OCI-LY3 (cell line): Measurements from ENCODE around the gene C13orf42.
"Not testable (repeated sequence)": the region's sequence is repeated elsewhere in the genome, so short reads cannot be mapped to it uniquely, and the experiment has no call there.

Experiments
- H2AFZ ChIP-seq: fragments of 200-600, 300-600 bp; shearing (Covaris generic); 2 replicates; pipeline ENCODE4 v1.6.0; 2014; ENCODE audit warnings: antibody characterized with exemption, low read depth, low read length
- H3K27ac ChIP-seq: fragments of 200-600, 300-600 bp; sonication (generic); 2 replicates; pipeline ENCODE4 v1.5.1; 2014; ENCODE audit warnings: mild to moderate bottlenecking, low read length, moderate library complexity, mixed read lengths
- H3K27me3 ChIP-seq: fragments of 200-600, 300-600 bp; sonication (generic); 2 replicates; pipeline ENCODE4 v1.6.1; 2014; ENCODE audit warnings: low read depth, low read length, mixed read lengths
- H3K36me3 ChIP-seq: fragments of 200-600, 300-600 bp; sonication (generic); replicated peaks from 2 replicates; pipeline ENCODE3; 2014; ENCODE audit warnings: low read depth, low read length, mixed read lengths
- H3K4me1 ChIP-seq: fragments of 300-600, 200-600 bp; sonication (generic); 2 replicates; pipeline ENCODE4 v1.6.1; 2014; ENCODE audit warnings: low read length, mixed read lengths
- H3K4me2 ChIP-seq: fragments of 200-600, 300-600 bp; sonication (generic); 2 replicates; pipeline ENCODE4 v1.6.1; 2014; ENCODE audit warnings: low read length, mixed read lengths
- H3K4me3 ChIP-seq: fragments of 300-600, 200-600 bp; sonication (generic); 2 replicates; pipeline ENCODE4 v1.5.1; 2014; ENCODE audit warnings: antibody characterized with exemption, mild to moderate bottlenecking, low read length, moderate library complexity
- H3K79me2 ChIP-seq: fragments of 300-600, 200-600 bp; shearing (Covaris generic); 2 replicates; pipeline ENCODE4 v1.6.1; 2014; ENCODE audit warnings: mild to moderate bottlenecking, low read length, mixed read lengths
- H3K9ac ChIP-seq: fragments of 300-600, 200-600 bp; shearing (Covaris generic); 2 replicates; pipeline ENCODE4 v1.6.0; 2014; ENCODE audit warnings: mild to moderate bottlenecking, low read length, moderate library complexity
- H3K9me3 ChIP-seq: fragments of 200-600, 300-600 bp; shearing (Covaris generic); 2 replicates; pipeline ENCODE4 v1.6.1; 2014; ENCODE audit warnings: low read length, mixed read lengths; ENCODE audit not compliant: insufficient read depth
- H4K20me1 ChIP-seq: fragments of 200-600, 300-600 bp; sonication (generic); 2 replicates; pipeline ENCODE4 v1.6.1; 2016; ENCODE audit warnings: low read length, mixed read lengths; ENCODE audit not compliant: insufficient read depth
- EZH2phosphoT487 ChIP-seq: fragments of 200-600 bp; shearing (Covaris generic); IDR thresholded peaks from 2 replicates; pipeline ENCODE4 v1.6.1; 2018; ENCODE audit warnings: antibody characterized with exemption, mixed run types, low read depth
- TF ChIP-seq, protein P1 (sequence below): fragments of 200-600, 300-600 bp; sonication (generic); IDR thresholded peaks from 2 replicates; pipeline ENCODE4 v1.5.1; 2014; ENCODE audit warnings: antibody characterized with exemption, low read length, low read depth

C13orf42 gene

DNA sequence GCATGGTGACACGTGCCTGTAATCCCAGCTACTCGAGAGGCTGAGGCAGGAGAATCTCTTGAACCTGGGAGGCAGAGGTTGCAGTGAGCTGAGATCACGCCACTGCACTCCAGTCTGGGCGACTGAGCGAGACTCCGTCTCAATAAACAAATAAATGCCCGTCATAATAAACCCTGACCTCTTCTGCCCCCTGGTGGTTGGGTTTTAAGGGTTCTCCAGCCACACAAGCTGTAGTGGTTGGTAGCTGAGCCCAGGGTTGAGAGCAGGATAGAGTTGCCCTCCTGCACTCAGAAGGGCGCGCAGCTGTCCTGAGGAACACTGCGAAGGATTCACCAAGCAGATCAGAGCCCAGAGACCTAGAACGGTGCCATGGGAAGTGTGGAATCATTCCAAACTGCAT lies 9.8 kb upstream of the C13orf42 start:
- H3K79me2 ChIP-seq, H3K36me3 ChIP-seq, H2AFZ ChIP-seq, H3K27ac ChIP-seq, H3K9ac ChIP-seq, H3K9me3 ChIP-seq, H4K20me1 ChIP-seq: not testable (repeated sequence)
- Histone ChIP-seq H3K4me1 (peaks cover 31% of the 10 kb centered on the region), H3K27me3 (peaks cover 54% of the 10 kb centered on the region), H3K4me3 (peak overlapping the region; percentile 29), H3K4me2 (peak overlapping the region; percentile 43)
- TF ChIP-seq, protein P1, sequence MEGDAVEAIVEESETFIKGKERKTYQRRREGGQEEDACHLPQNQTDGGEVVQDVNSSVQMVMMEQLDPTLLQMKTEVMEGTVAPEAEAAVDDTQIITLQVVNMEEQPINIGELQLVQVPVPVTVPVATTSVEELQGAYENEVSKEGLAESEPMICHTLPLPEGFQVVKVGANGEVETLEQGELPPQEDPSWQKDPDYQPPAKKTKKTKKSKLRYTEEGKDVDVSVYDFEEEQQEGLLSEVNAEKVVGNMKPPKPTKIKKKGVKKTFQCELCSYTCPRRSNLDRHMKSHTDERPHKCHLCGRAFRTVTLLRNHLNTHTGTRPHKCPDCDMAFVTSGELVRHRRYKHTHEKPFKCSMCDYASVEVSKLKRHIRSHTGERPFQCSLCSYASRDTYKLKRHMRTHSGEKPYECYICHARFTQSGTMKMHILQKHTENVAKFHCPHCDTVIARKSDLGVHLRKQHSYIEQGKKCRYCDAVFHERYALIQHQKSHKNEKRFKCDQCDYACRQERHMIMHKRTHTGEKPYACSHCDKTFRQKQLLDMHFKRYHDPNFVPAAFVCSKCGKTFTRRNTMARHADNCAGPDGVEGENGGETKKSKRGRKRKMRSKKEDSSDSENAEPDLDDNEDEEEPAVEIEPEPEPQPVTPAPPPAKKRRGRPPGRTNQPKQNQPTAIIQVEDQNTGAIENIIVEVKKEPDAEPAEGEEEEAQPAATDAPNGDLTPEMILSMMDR = peak; percentile 63

GRCh38 chr13:51118809-51119431 lies 7.8 kb upstream of the C13orf42 start:
- peaks cover 8% of the 10 kb centered on the region for H3K9me3 ChIP-seq
- peaks cover 55% of the 10 kb centered on the region for H3K27me3 ChIP-seq
- no peak overlapping the region for H3K4me3 ChIP-seq
- no peak overlapping the region for H2AFZ ChIP-seq
- no peak overlapping the region for H3K9ac ChIP-seq
- no peak for TF ChIP-seq EZH2phosphoT487
- TF ChIP-seq, protein P1 = no peak
- H3K27ac ChIP-seq = no peak overlapping the region
- no peaks in the 10 kb centered on the region for H3K36me3 ChIP-seq
- H3K79me2 ChIP-seq = no peaks in the 10 kb centered on the region
- no peak overlapping the region for H3K4me2 ChIP-seq
- H4K20me1 ChIP-seq = no peaks in the 10 kb centered on the region
- H3K4me1 ChIP-seq = peaks cover 28% of the 10 kb centered on the region

GRCh38 chr13:51113969-51114368 lies 2.9 kb upstream of the C13orf42 start:
- H3K9me3 ChIP-seq = peaks cover 8% of the 10 kb centered on the region
- no peak overlapping the region for H2AFZ ChIP-seq
- no peaks in the 10 kb centered on the region for H3K79me2 ChIP-seq
- H3K4me3 ChIP-seq = no peak overlapping the region
- no peak overlapping the region for H3K27ac ChIP-seq
- no peaks in the 10 kb centered on the region for H3K36me3 ChIP-seq
- TF ChIP-seq, protein P1 = no peak
- no peak for TF ChIP-seq EZH2phosphoT487
- H3K27me3 ChIP-seq = peaks cover 53% of the 10 kb centered on the region
- peaks cover 1% of the 10 kb centered on the region; the same call in 1 of the 2 replicates for H3K4me1 ChIP-seq
- no peak overlapping the region for H3K9ac ChIP-seq
- H4K20me1 ChIP-seq = no peaks in the 10 kb centered on the region
- no peak overlapping the region for H3K4me2 ChIP-seq

- no peak overlapping the region for H3K9ac ChIP-seq
- H3K4me1 ChIP-seq = no peaks in the 10 kb centered on the region
- peaks cover 8% of the 10 kb centered on the region for H3K9me3 ChIP-seq
- H3K36me3 ChIP-seq = no peaks in the 10 kb centered on the region
- H2AFZ ChIP-seq = no peak overlapping the region
- peaks cover 53% of the 10 kb centered on the region for H3K27me3 ChIP-seq
- no peak overlapping the region for H3K4me2 ChIP-seq
- no peaks in the 10 kb centered on the region for H3K79me2 ChIP-seq
- no peak overlapping the region for H3K27ac ChIP-seq
- no peak overlapping the region for H3K4me3 ChIP-seq
- TF ChIP-seq, protein P1 = no peak
- no peak for TF ChIP-seq EZH2phosphoT487
- no peaks in the 10 kb centered on the region for H4K20me1 ChIP-seq
Observed at GRCh38 chr13:51113186-51113881, 2.3 kb upstream of the C13orf42 start.
